Fibroblast of villous mesenchyme (primary cell): ENCODE results near the gene KIF3C. TPM values are rescaled to one million over a fixed set of nuclear protein-coding genes. Genes with fewer than 3 reads are reported as not detected.
"Not testable (repeated sequence)": the region's sequence is repeated elsewhere in the genome, so short reads cannot be mapped to it uniquely, and the experiment has no call there.

Experiments used
- DNase-seq: peaks from one replicate; pipeline ENCODE4 v3.0.0-alpha.2; 2010; ENCODE audit warnings: low read depth
- H3K4me3 ChIP-seq: 2 replicates; pipeline ENCODE4 v1.5.1; 2011; ENCODE audit warnings: low read depth, mild to moderate bottlenecking, low read length
- CTCF ChIP-seq: IDR thresholded peaks from 2 replicates; pipeline ENCODE4 v1.5.1; 2012; ENCODE audit warnings: low read depth, mild to moderate bottlenecking, low read length; ENCODE audit not compliant: insufficient read depth
- total RNA-seq: library from RNA; depleted of rRNA; stranded (reverse); fragments of >200 nt; gene quantifications from 2 replicates; pipeline ENCODE4 v1.2.3, GENCODE V29; 2012

KIF3C gene
- total RNA-seq, 1 donor, result 9.9 TPM

DNA sequence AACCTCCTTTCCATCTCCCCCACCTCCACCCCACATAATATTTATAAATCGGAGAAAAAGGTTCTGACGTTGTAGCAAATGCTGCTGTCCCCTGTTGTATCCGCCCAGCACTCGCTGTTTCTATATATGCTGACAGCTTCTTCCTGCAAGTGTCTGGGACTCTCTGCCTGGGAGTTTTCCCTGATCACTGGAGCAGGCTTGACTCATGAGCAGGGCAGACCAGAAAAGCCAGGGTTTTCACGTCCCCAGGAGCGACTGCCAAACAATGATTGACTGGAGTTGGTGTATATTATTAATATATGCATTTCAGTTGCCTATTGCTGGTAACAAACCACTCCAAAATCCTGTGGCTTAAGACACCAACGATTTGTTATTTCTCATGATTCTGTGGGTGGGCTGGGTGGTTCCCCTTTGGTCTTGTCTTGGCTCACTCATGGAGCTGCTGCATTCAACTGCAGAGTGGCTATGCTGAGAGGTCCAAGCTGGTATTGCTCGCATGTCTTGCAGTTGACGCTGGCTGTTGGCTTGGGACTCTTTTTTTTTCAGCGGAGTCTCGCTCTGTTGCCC is 82.8 kb downstream of the KIF3C start:
- H3K4me3 ChIP-seq, result no peak overlapping the region
- DNase-seq, result no peak
- no peak for TF ChIP-seq CTCF

DNA sequence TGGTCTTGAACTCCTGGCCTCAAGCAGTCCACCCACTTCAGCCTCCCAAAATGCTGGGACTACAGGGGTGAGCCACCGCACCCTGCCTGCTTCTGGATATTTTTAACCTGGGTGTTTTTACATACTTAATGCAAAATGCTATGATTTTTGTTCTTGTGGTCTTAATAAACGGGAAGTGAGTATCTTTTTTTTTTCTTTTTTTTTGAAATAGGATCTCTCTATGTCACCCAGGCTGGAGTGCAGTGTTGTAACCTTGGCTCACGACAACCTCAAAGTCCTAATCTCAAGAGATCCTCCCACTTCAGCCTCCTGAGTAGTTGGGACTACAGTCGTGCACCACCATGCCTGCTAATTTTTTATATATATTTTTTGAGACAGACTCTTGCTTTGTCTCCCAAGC is 84.8 kb downstream of the KIF3C start:
- no peak for TF ChIP-seq CTCF
- DNase-seq, result no peak
- no peak overlapping the region for H3K4me3 ChIP-seq

- not testable (repeated sequence) for H3K4me3 ChIP-seq, DNase-seq
Measured at GRCh38 chr2:25896308-25896707, 86.0 kb downstream of the KIF3C start.

DNA sequence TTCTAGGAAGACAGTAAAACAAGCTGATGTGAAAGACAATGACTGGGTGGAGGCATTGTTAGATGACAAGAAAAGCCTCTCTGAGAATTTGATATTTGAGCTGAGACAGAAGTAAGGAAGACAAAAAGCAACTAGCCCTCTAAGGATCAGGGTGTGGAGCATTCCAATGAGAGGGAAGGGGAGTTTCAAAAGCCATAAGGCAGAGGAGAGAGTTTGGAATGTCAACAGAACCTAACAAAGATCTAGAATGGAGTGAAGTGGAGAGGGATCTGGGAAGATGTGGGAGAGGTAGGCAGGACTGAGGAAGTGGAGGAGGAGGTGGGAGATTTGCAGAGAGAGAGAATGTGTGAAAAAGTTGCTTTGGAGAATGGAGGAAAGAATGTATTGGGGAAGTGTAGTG is 86.7 kb downstream of the KIF3C start:
- no peak for DNase-seq
- H3K4me3 ChIP-seq, result no peak overlapping the region

GRCh38 chr2:25895018-25895417 is 87.3 kb downstream of the KIF3C start:
- DNase-seq, result no peak
- no peak overlapping the region for H3K4me3 ChIP-seq
- no peak for TF ChIP-seq CTCF

More for the DNA sequence above, 86.7 kb downstream of the KIF3C start:
- no peak for TF ChIP-seq CTCF

DNA sequence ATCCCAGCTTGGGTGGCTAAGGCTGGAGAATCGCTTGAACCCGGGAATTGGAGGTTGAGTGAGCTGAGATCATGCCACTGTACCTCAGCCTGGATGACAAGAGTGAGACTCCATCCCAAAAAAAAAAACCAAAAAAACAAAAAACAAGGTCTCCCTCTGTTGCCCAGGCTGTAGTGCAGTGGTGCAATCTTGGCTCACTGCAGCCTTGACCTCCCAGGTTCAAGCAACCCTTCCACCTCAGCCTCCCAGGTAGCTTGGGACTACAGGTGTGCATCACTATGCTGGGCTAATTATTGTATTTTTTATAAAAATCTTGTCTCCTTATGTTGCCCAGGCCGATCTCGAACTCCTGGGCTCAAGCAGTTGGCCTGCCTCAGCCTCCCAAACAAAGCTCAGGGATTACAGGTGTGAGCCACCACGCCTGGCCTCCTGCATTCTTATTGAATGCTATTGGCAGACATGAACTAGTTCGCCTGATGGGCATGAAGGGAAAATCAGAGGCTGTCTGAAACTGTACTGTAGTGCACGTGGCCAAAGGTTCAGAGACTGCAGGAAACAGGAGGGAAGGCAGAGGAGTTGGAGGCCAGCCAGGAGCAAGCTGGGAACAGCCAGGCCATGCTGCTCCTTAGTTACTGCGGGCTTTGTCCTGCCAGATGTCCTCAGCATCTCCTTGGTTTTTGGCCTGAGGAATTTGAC is 88.0 kb downstream of the KIF3C start:
- H3K4me3 ChIP-seq, result no peak overlapping the region
- DNase-seq, result peak; percentile 36
- no peak for TF ChIP-seq CTCF

DNA sequence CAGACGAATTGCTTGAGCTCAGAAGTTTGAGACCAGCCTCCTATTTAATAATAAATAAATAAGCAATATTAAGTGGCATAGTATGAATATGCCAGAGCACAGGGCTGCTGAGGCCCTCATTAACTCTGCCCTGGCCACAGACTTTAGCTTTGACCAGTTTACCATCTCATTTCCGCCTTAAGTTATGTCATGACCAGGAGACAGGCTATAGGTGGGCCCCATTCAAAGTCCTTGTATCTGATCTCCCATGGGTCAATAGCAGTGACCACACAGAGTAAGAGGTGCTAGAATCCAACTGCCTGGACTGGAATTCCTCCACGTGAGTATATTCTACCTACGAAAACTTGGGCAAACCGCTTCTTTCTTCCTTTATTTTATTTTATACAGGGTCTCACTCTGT is 90.6 kb downstream of the KIF3C start:
- TF ChIP-seq CTCF, result no peak
- no peak for DNase-seq

More for the DNA sequence above, 90.6 kb downstream of the KIF3C start:
- H3K4me3 ChIP-seq, result no peak overlapping the region
